SU-DHL-6 (cell line): ENCODE data around the gene ZNF563.

Source experiments
- H2AFZ ChIP-seq: fragments of 200-600 bp; sonication (generic); 2 replicates; pipeline ENCODE4 v1.6.1; 2014; ENCODE audit warnings: low read depth, mild to moderate bottlenecking, moderate library complexity, mixed read lengths, antibody characterized with exemption, low read length; ENCODE audit not compliant: severe bottlenecking
- H3F3A ChIP-seq: fragments of 200-600 bp; shearing (Covaris generic); 2 replicates; pipeline ENCODE4 v1.6.0; 2016; ENCODE audit warnings: antibody characterized with exemption, mild to moderate bottlenecking; ENCODE audit not compliant: insufficient read depth
- H3K27ac ChIP-seq: fragments of 200-600 bp; sonication (generic); 2 replicates; pipeline ENCODE4 v1.5.1; 2016; ENCODE audit warnings: low read depth, mild to moderate bottlenecking, low read length, moderate library complexity, mixed read lengths
- H3K27me3 ChIP-seq: fragments of 200-600 bp; sonication (generic), shearing (Covaris generic); 2 replicates; pipeline ENCODE4 v1.6.0; 2014; ENCODE audit warnings: mild to moderate bottlenecking, low read length
- H3K36me3 ChIP-seq: fragments of 200-600 bp; sonication (generic); 2 replicates; pipeline ENCODE4 v1.6.1; 2014; ENCODE audit warnings: mild to moderate bottlenecking, low read length, mixed read lengths
- H3K4me2 ChIP-seq: fragments of 300-600, 200-600 bp; shearing (Covaris generic), sonication (generic); 2 replicates; pipeline ENCODE4 v1.6.0; 2014; ENCODE audit warnings: low read length, low read depth, mild to moderate bottlenecking; ENCODE audit not compliant: poor library complexity, severe bottlenecking
- H3K4me3 ChIP-seq: fragments of 200-600 bp; sonication (generic); 2 replicates; pipeline ENCODE4 v1.5.1; 2014; ENCODE audit warnings: antibody characterized with exemption, low read length, mild to moderate bottlenecking, mixed read lengths; ENCODE audit not compliant: insufficient read depth, poor library complexity, severe bottlenecking
- H3K79me2 ChIP-seq: fragments of 200-600 bp; sonication (generic); 2 replicates; pipeline ENCODE4 v1.6.1; 2014; ENCODE audit warnings: mild to moderate bottlenecking, low read length, moderate library complexity; ENCODE audit not compliant: insufficient read depth
- H3K9ac ChIP-seq: fragments of 200-600 bp; sonication (generic); 2 replicates; pipeline ENCODE4 v1.7.0; 2014; ENCODE audit warnings: mild to moderate bottlenecking, low read length
- H3K9me2 ChIP-seq: fragments of 200-600 bp; sonication (generic); replicated peaks from 2 replicates; pipeline ENCODE4 v1.6.1; 2014; ENCODE audit warnings: low read length; ENCODE audit not compliant: insufficient read depth
- H3K9me3 ChIP-seq: fragments of 200-600 bp; sonication (generic); 2 replicates; pipeline ENCODE4 v1.6.1; 2014; ENCODE audit warnings: low read length, mixed read lengths; ENCODE audit not compliant: insufficient read depth
- H4K20me1 ChIP-seq: fragments of 200-600 bp; sonication (generic); 2 replicates; pipeline ENCODE4 v1.6.1; 2014; ENCODE audit warnings: low read depth, mild to moderate bottlenecking, antibody characterized with exemption, low read length, moderate library complexity, mixed read lengths
- EZH2phosphoT487 ChIP-seq: fragments of 200-600 bp; sonication (generic), shearing (Covaris generic); conservative IDR thresholded peaks from 2 replicates; pipeline ENCODE4 v1.6.1; 2018; ENCODE audit warnings: mild to moderate bottlenecking, antibody characterized with exemption, low read length, moderate library complexity, mixed read lengths
- TF ChIP-seq, protein P1 (sequence below): fragments of 200-600 bp; sonication (generic); IDR thresholded peaks from one replicate; pipeline ENCODE4 v1.5.1; 2017; ENCODE audit warnings: antibody characterized with exemption, mild to moderate bottlenecking, low read length, moderate library complexity; ENCODE audit not compliant: insufficient read depth, poor library complexity, severe bottlenecking

Gene ZNF563

DNA sequence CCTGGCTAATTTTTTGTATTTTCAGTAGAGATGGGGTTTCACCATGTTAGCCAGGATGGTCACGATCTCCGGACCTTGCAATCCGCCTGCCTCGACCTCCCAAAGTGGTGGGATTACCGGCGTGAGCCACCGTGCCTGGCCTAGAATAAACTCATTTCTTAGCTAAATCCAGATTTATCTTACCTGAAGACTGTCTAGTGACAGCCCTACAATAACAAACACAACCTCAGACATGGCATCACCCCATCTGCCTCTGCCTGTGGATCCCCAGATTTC, 43.7 kb downstream of the ZNF563 start:
- Histone ChIP-seq H3K79me2 (peaks cover 73% of the 10 kb centered on the region), H3K27ac (no peak overlapping the region), H4K20me1 (no peaks in the 10 kb centered on the region), H3K4me2 (no peak overlapping the region), H3K27me3 (no peaks in the 10 kb centered on the region), H3F3A (0 out of 2 replicates have a peak, but pooled peaks cover 3% of the 10 kb centered on the region), H3K4me3 (no peak overlapping the region), H3K9me3 (no peaks in the 10 kb centered on the region), H3K9me2 (no peaks in the 10 kb centered on the region), H3K36me3 (peaks cover 3% of the 10 kb centered on the region; the same call in 1 of the 2 replicates), H3K9ac (no peak overlapping the region), H2AFZ (no peak overlapping the region)
- TF ChIP-seq, protein P1, sequence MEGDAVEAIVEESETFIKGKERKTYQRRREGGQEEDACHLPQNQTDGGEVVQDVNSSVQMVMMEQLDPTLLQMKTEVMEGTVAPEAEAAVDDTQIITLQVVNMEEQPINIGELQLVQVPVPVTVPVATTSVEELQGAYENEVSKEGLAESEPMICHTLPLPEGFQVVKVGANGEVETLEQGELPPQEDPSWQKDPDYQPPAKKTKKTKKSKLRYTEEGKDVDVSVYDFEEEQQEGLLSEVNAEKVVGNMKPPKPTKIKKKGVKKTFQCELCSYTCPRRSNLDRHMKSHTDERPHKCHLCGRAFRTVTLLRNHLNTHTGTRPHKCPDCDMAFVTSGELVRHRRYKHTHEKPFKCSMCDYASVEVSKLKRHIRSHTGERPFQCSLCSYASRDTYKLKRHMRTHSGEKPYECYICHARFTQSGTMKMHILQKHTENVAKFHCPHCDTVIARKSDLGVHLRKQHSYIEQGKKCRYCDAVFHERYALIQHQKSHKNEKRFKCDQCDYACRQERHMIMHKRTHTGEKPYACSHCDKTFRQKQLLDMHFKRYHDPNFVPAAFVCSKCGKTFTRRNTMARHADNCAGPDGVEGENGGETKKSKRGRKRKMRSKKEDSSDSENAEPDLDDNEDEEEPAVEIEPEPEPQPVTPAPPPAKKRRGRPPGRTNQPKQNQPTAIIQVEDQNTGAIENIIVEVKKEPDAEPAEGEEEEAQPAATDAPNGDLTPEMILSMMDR = no peak
- no peak for TF ChIP-seq EZH2phosphoT487

DNA sequence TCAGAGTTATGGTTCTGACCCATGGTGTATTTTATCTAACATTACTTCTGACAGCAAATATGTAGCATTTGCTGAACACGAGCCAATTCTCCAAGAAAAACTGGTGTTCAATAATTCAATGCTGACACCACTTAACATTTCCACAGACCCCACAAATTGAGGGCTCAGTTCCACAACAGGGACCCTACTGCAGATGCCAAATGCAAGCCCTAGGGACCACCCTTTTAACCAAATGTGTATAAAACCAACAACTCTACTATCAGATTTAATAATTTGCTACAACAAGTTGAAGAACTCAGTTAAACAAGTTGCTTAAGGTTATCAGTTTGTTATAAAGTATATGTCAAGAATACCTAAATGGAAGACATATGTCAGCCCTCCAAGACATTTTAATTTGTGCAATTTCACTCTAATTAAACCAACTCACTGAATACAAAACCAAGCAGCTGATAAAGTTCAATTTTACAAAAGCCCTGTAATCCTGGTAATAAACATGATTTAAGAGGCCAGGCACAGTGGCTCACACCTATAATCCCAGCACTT, 45.4 kb downstream of the ZNF563 start:
- Histone ChIP-seq H3K9ac (no peak overlapping the region), H3K9me2 (no peaks in the 10 kb centered on the region), H3K36me3 (peaks cover 3% of the 10 kb centered on the region; the same call in 1 of the 2 replicates), H2AFZ (no peak overlapping the region), H3K4me2 (no peak overlapping the region), H3F3A (no peaks in the 10 kb centered on the region), H3K27ac (no peak overlapping the region), H3K79me2 (peaks cover 75% of the 10 kb centered on the region), H3K4me3 (no peak overlapping the region), H3K27me3 (no peaks in the 10 kb centered on the region), H3K9me3 (no peaks in the 10 kb centered on the region), H4K20me1 (no peaks in the 10 kb centered on the region)
- no peak for TF ChIP-seq EZH2phosphoT487
- TF ChIP-seq, protein P1 = no peak

DNA sequence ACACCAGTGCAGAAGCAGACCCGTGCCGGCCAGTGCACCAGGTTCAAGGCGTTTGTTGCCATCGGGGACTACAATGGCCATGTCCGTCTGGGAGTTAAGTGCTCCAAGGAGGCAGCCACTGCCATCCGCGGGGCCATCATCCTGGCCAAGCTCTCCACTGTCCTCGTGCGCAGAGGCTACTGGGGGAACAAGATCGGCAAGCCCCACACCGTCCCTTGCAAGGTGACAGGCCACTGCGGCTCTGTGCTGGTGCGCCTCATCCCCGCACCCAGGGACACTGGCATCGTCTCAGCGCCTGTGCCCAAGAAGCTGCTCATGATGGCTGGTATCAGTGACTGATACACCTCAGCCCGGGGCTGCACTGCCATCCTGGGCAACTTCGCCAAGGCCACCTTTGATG, 48.8 kb downstream of the ZNF563 start:
- Histone ChIP-seq H3K4me3 (no peak overlapping the region), H3K36me3 (peaks cover 9% of the 10 kb centered on the region), H3K79me2 (peaks cover 81% of the 10 kb centered on the region), H2AFZ (no peak overlapping the region), H3K27me3 (no peaks in the 10 kb centered on the region), H3K27ac (no peak overlapping the region), H4K20me1 (no peaks in the 10 kb centered on the region), H3K4me2 (no peak overlapping the region), H3F3A (no peaks in the 10 kb centered on the region), H3K9me3 (no peaks in the 10 kb centered on the region), H3K9ac (no peak overlapping the region), H3K9me2 (no peaks in the 10 kb centered on the region)
- TF ChIP-seq, protein P1 = no peak
- no peak for TF ChIP-seq EZH2phosphoT487
